Neural cell (in vitro differentiated cells): ENCODE data around the gene ACAA1. TPM values are rescaled to one million over a fixed set of nuclear protein-coding genes. Genes with fewer than 3 reads are reported as not detected.

Experiments
- H2AFZ ChIP-seq: fragments of 200-600, 300-800 bp; sonication (generic), shearing (Covaris generic); 2 replicates; pipeline ENCODE4 v1.6.0; 2014; ENCODE audit warnings: low read depth, mild to moderate bottlenecking, antibody characterized with exemption, low read length, moderate library complexity
- H3F3A ChIP-seq: fragments of 200-600 bp; shearing (Covaris generic); 2 replicates; pipeline ENCODE4 v1.6.1; 2016; ENCODE audit warnings: mild to moderate bottlenecking, moderate library complexity, mixed read lengths, antibody characterized with exemption, low read length; ENCODE audit not compliant: insufficient read depth, poor library complexity, severe bottlenecking
- H3K27ac ChIP-seq: fragments of 200-600, 300-800 bp; sonication (generic), shearing (Covaris generic); 2 replicates; pipeline ENCODE4 v1.5.1; 2014; ENCODE audit warnings: mild to moderate bottlenecking, low read length, moderate library complexity
- H3K27me3 ChIP-seq: fragments of 300-800, 200-600 bp; sonication (generic), shearing (Covaris generic); 2 replicates; pipeline ENCODE4 v1.6.0; 2014; ENCODE audit warnings: mild to moderate bottlenecking, low read depth, low read length, moderate library complexity; ENCODE audit not compliant: insufficient read depth
- H3K36me3 ChIP-seq: fragments of 300-800, 200-600 bp; sonication (generic), shearing (Covaris generic); 2 replicates; pipeline ENCODE4 v1.5.1; 2014; ENCODE audit warnings: mild to moderate bottlenecking, antibody characterized with exemption, low read length, moderate library complexity; ENCODE audit not compliant: insufficient read depth
- H3K4me2 ChIP-seq: fragments of 300-800, 200-600 bp; sonication (generic), shearing (Covaris generic); 2 replicates; pipeline ENCODE4 v1.6.0; 2014; ENCODE audit warnings: mild to moderate bottlenecking, low read length
- H3K4me3 ChIP-seq: fragments of 300-800, 200-600 bp; sonication (generic), shearing (Covaris generic); 2 replicates; pipeline ENCODE4 v1.5.1; 2014; ENCODE audit warnings: mild to moderate bottlenecking, low read length, moderate library complexity
- H3K79me2 ChIP-seq: fragments of 200-600 bp; shearing (Covaris generic); replicated peaks from 2 replicates; pipeline ENCODE4 v1.6.0; 2014; ENCODE audit warnings: mild to moderate bottlenecking, low read length, moderate library complexity; ENCODE audit not compliant: insufficient read depth
- H3K9ac ChIP-seq: fragments of 300-800, 200-600 bp; sonication (generic), shearing (Covaris generic); 2 replicates; pipeline ENCODE4 v1.6.1; 2016; ENCODE audit warnings: mild to moderate bottlenecking, low read length, mixed read lengths
- H3K9me2 ChIP-seq: fragments of 200-600 bp; shearing (Covaris generic); 2 replicates; pipeline ENCODE4 v1.6.1; 2016; ENCODE audit warnings: mild to moderate bottlenecking, low read length, mixed read lengths; ENCODE audit not compliant: insufficient read depth
- H3K9me3 ChIP-seq: fragments of 200-600, 300-800 bp; sonication (generic), shearing (Covaris generic); 2 replicates; pipeline ENCODE4 v1.6.1; 2016; ENCODE audit warnings: mild to moderate bottlenecking, mixed run types, low read length, moderate library complexity, mixed read lengths
- H4K20me1 ChIP-seq: fragments of 200-600 bp; shearing (Covaris generic); 2 replicates; pipeline ENCODE4 v1.6.1; 2016; ENCODE audit warnings: mild to moderate bottlenecking, mixed run types; ENCODE audit not compliant: insufficient read depth
- EP300 ChIP-seq: fragments of 450-650 bp; conservative IDR thresholded peaks from 2 replicates; pipeline ENCODE4 v1.6.1; 2014; ENCODE audit warnings: antibody characterized with exemption, mild to moderate bottlenecking, moderate library complexity; ENCODE audit not compliant: poor library complexity, severe bottlenecking
- EZH2 ChIP-seq: fragments of 200-600, 300-800 bp; shearing (Covaris generic), sonication (generic); IDR thresholded peaks from 2 replicates; pipeline ENCODE4 v1.6.1; 2014; ENCODE audit warnings: antibody characterized with exemption, low read length, borderline replicate concordance, mild to moderate bottlenecking; ENCODE audit not compliant: insufficient read depth, poor library complexity, severe bottlenecking
- MXI1 ChIP-seq: fragments of 450-650 bp; conservative IDR thresholded peaks from 2 replicates; pipeline ENCODE4 v1.6.1; 2014; ENCODE audit warnings: antibody characterized with exemption, mild to moderate bottlenecking; ENCODE audit not compliant: poor library complexity, severe bottlenecking
- POLR2AphosphoS5 ChIP-seq: IDR thresholded peaks from 2 replicates; pipeline ENCODE4 v1.6.1; 2012
- RAD21 ChIP-seq: fragments of 450-650 bp; conservative IDR thresholded peaks from 2 replicates; pipeline ENCODE4 v1.6.1; 2014; ENCODE audit warnings: antibody characterized with exemption, mild to moderate bottlenecking, moderate library complexity
- SMC3 ChIP-seq: fragments of 450-650 bp; conservative IDR thresholded peaks from 2 replicates; pipeline ENCODE4 v1.6.1; 2014; ENCODE audit warnings: antibody characterized with exemption, mild to moderate bottlenecking, moderate library complexity; ENCODE audit not compliant: poor library complexity
- TAF1 ChIP-seq: IDR thresholded peaks from 2 replicates; pipeline ENCODE4 v1.6.1; 2012; ENCODE audit warnings: low read depth
- polyA plus RNA-seq: library from polyadenylated mRNA; depleted of rRNA; stranded (reverse); fragments of >200 nt; gene quantifications from 2 replicates; pipeline ENCODE4 v1.2.3, GENCODE V29; 2014
- TF ChIP-seq, protein P1 (sequence below): IDR thresholded peaks from 2 replicates; pipeline ENCODE4 v1.6.1; 2012; ENCODE audit warnings: borderline replicate concordance
- TF ChIP-seq, protein P2 (sequence below): fragments of 450-650 bp; IDR thresholded peaks from 2 replicates; pipeline ENCODE4 v1.5.1; 2014; ENCODE audit warnings: antibody characterized with exemption, mild to moderate bottlenecking, moderate library complexity; ENCODE audit not compliant: poor library complexity, severe bottlenecking

ACAA1 gene
- polyA plus RNA-seq, 1 donor from 2014 or later, result 59.1 TPM

- Histone ChIP-seq H3F3A (no peaks in the 10 kb centered on the region), H3K27ac (no peak overlapping the region), H3K9me2 (no peaks in the 10 kb centered on the region), H3K9me3 (no peaks in the 10 kb centered on the region), H4K20me1 (no peaks in the 10 kb centered on the region), H3K4me2 (no peak overlapping the region), H3K36me3 (no peaks in the 10 kb centered on the region), H3K79me2 (no peaks in the 10 kb centered on the region), H3K4me3 (no peak overlapping the region), H2AFZ (no peak overlapping the region), H3K27me3 (no peaks in the 10 kb centered on the region), H3K9ac (no peak overlapping the region)
- TF ChIP-seq EP300, result no peak
- no peak for TF ChIP-seq EZH2
- TF ChIP-seq POLR2AphosphoS5, result no peak
- TF ChIP-seq, protein P1, sequence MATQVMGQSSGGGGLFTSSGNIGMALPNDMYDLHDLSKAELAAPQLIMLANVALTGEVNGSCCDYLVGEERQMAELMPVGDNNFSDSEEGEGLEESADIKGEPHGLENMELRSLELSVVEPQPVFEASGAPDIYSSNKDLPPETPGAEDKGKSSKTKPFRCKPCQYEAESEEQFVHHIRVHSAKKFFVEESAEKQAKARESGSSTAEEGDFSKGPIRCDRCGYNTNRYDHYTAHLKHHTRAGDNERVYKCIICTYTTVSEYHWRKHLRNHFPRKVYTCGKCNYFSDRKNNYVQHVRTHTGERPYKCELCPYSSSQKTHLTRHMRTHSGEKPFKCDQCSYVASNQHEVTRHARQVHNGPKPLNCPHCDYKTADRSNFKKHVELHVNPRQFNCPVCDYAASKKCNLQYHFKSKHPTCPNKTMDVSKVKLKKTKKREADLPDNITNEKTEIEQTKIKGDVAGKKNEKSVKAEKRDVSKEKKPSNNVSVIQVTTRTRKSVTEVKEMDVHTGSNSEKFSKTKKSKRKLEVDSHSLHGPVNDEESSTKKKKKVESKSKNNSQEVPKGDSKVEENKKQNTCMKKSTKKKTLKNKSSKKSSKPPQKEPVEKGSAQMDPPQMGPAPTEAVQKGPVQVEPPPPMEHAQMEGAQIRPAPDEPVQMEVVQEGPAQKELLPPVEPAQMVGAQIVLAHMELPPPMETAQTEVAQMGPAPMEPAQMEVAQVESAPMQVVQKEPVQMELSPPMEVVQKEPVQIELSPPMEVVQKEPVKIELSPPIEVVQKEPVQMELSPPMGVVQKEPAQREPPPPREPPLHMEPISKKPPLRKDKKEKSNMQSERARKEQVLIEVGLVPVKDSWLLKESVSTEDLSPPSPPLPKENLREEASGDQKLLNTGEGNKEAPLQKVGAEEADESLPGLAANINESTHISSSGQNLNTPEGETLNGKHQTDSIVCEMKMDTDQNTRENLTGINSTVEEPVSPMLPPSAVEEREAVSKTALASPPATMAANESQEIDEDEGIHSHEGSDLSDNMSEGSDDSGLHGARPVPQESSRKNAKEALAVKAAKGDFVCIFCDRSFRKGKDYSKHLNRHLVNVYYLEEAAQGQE, result no peak
- TF ChIP-seq TAF1, result no peak
- no peak for TF ChIP-seq MXI1
Observed at GRCh38 chr3:38097446-38098375, 39.2 kb downstream of the ACAA1 start.

DNA sequence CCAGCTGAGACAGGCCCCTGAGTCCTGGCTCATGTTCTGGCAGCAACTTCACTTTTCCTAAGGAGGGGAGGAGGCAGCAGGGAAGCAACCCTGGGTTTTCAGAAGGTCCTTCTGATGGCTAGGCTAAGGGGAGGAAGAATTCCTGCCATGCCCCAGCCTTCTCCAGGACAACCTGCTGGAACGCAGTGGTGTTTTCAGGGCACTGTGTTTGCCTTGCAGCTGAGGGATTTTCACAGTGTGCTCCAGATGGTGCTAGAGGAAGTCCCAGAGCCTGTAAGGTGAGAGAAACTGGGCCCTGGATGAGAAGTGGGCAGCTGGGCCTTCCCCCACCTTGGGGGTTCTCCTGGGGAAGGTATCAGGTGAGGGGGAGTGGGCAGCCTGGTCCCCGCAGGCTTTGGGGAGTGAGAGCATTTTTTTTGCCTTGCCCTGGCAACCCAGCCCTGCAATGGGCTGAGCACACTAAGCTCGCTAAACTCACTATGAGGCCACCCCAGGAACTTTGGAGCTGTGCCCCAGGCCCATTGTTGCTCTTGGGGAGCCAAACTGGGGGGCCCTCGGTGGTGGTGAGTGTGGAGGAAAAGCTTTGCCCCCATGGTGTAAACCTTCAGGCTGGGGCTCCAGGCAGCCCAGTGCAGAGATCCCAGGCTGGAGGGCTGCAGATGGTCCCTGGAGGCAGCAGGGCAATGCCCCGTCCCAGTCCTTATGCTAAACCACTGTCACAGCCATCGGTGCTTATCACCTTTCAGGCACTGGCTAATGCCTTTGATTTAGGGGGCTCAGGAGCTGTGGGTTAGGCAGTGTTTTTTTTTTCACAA lies 41.1 kb downstream of the ACAA1 start:
- H3K4me3 ChIP-seq, result no peak overlapping the region
- TF ChIP-seq POLR2AphosphoS5 (no peak), MXI1 (no peak), SMC3 (no peak)
- H3K36me3 ChIP-seq, result no peaks in the 10 kb centered on the region
- H4K20me1 ChIP-seq, result no peaks in the 10 kb centered on the region
- no peak overlapping the region for H3K9ac ChIP-seq
- H3K27ac ChIP-seq, result no peak overlapping the region
- no peaks in the 10 kb centered on the region for H3K9me2 ChIP-seq
- H3F3A ChIP-seq, result no peaks in the 10 kb centered on the region
- no peaks in the 10 kb centered on the region for H3K79me2 ChIP-seq
- no peaks in the 10 kb centered on the region for H3K9me3 ChIP-seq
- no peak overlapping the region for H2AFZ ChIP-seq
- no peaks in the 10 kb centered on the region for H3K27me3 ChIP-seq
- no peak overlapping the region for H3K4me2 ChIP-seq

DNA sequence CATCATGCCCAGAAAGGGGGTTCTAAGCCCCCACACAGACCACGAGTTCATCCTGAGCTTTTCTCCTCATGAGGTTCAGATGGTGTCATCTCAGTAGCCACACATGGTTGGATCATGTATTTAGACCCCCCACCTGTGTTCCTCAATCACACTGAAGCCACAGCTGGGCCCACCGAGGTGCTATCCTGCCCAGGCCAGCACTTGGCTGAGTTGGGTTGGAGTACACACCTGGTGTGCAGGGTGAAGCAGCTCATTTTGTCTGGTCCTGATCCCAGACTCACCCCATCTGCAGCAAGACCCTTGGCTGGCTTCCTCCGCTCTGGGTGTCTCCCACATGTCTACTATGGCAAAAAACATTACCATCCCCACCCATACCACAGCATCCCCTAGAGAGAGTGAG lies 41.9 kb downstream of the ACAA1 start:
- Histone ChIP-seq H3K27ac (no peak overlapping the region), H4K20me1 (no peaks in the 10 kb centered on the region), H2AFZ (no peak overlapping the region), H3K79me2 (no peaks in the 10 kb centered on the region), H3K4me3 (no peak overlapping the region), H3K27me3 (no peaks in the 10 kb centered on the region), H3K4me2 (no peak overlapping the region), H3K36me3 (no peaks in the 10 kb centered on the region), H3K9me3 (no peaks in the 10 kb centered on the region), H3F3A (no peaks in the 10 kb centered on the region), H3K9me2 (no peaks in the 10 kb centered on the region), H3K9ac (no peak overlapping the region)
- TF ChIP-seq TAF1 (no peak), RAD21 (no peak), EZH2 (no peak), MXI1 (no peak), EP300 (no peak), SMC3 (no peak), POLR2AphosphoS5 (no peak)
- TF ChIP-seq, protein P2, sequence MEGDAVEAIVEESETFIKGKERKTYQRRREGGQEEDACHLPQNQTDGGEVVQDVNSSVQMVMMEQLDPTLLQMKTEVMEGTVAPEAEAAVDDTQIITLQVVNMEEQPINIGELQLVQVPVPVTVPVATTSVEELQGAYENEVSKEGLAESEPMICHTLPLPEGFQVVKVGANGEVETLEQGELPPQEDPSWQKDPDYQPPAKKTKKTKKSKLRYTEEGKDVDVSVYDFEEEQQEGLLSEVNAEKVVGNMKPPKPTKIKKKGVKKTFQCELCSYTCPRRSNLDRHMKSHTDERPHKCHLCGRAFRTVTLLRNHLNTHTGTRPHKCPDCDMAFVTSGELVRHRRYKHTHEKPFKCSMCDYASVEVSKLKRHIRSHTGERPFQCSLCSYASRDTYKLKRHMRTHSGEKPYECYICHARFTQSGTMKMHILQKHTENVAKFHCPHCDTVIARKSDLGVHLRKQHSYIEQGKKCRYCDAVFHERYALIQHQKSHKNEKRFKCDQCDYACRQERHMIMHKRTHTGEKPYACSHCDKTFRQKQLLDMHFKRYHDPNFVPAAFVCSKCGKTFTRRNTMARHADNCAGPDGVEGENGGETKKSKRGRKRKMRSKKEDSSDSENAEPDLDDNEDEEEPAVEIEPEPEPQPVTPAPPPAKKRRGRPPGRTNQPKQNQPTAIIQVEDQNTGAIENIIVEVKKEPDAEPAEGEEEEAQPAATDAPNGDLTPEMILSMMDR, result no peak
